Measurements from ENCODE around the gene OIT3.
"Not testable (repeated sequence)": the region's sequence is repeated elsewhere in the genome, so short reads cannot be mapped to it uniquely, and the experiment has no call there.

OIT3 gene

GRCh38 chr10:72885953-72886352 is 7.6 kb upstream of the OIT3 start:
- Mint-ChIP-seq H3K27me3 (peaks cover under 1% of the 10 kb centered on the region), H3K9me3 (no peaks in the 10 kb centered on the region), H3K4me3 (no peak overlapping the region), H3K36me3 (ENCODE audit: low read depth) (peaks cover 45% of the 10 kb centered on the region), H3K4me1 (ENCODE audit: low read depth) (peaks cover 7% of the 10 kb centered on the region), H3K27ac (no peak overlapping the region)
- intact Hi-C loops (cut with micrococcal nuclease): no loop called here

GRCh38 chr10:72886621-72887020 is 6.9 kb upstream of the OIT3 start:
- intact Hi-C loops (cut with micrococcal nuclease): no loop called here
- Mint-ChIP-seq H3K27ac (no peak overlapping the region), H3K27me3 (peaks cover 1% of the 10 kb centered on the region), H3K4me1 (ENCODE audit: low read depth) (peaks cover 7% of the 10 kb centered on the region), H3K4me3 (no peak overlapping the region), H3K9me3 (no peaks in the 10 kb centered on the region), H3K36me3 (ENCODE audit: low read depth) (peaks cover 45% of the 10 kb centered on the region)

- Mint-ChIP-seq H3K36me3 (ENCODE audit: low read depth) (peaks cover 45% of the 10 kb centered on the region), H3K27ac (peak overlapping the region; percentile 68), H3K4me1 (ENCODE audit: low read depth) (peaks cover 7% of the 10 kb centered on the region), H3K27me3 (peaks cover 1% of the 10 kb centered on the region), H3K9me3 (no peaks in the 10 kb centered on the region), H3K4me3 (peak overlapping the region; percentile 69)
- intact Hi-C loops (cut with micrococcal nuclease): no loop called here
Measured at GRCh38 chr10:72887043-72887442, 6.5 kb upstream of the OIT3 start.

GRCh38 chr10:72888151-72888638 is 5.3 kb upstream of the OIT3 start:
- Mint-ChIP-seq H3K36me3 (ENCODE audit: low read depth) (peaks cover 38% of the 10 kb centered on the region), H3K4me3 (no peak overlapping the region), H3K27me3 (peaks cover 1% of the 10 kb centered on the region), H3K9me3 (no peaks in the 10 kb centered on the region), H3K4me1 (ENCODE audit: low read depth) (peaks cover 7% of the 10 kb centered on the region), H3K27ac (no peak overlapping the region)
- intact Hi-C loops (cut with micrococcal nuclease): no loop called here

- H3K36me3 Mint-ChIP-seq (ENCODE audit: low read depth): peaks cover 27% of the 10 kb centered on the region
- peaks cover 7% of the 10 kb centered on the region for H3K4me1 Mint-ChIP-seq (ENCODE audit: low read depth)
- H3K4me3 Mint-ChIP-seq: no peak overlapping the region
- H3K27me3 Mint-ChIP-seq: peaks cover 1% of the 10 kb centered on the region
- no peaks in the 10 kb centered on the region for H3K9me3 Mint-ChIP-seq
- H3K27ac Mint-ChIP-seq: no peak overlapping the region
- intact Hi-C loops (cut with micrococcal nuclease): no loop called here
Measured at GRCh38 chr10:72889391-72889831, 4.1 kb upstream of the OIT3 start.

- Mint-ChIP-seq H3K9me3 (no peaks in the 10 kb centered on the region), H3K36me3 (ENCODE audit: low read depth) (peaks cover 20% of the 10 kb centered on the region), H3K27ac (no peak overlapping the region), H3K4me1 (ENCODE audit: low read depth) (peaks cover 7% of the 10 kb centered on the region), H3K4me3 (no peak overlapping the region), H3K27me3 (peaks cover 1% of the 10 kb centered on the region)
- intact Hi-C loops (cut with micrococcal nuclease): no loop called here
Measured at GRCh38 chr10:72890086-72890485, 3.5 kb upstream of the OIT3 start.

GRCh38 chr10:72895236-72895850 is 1.8 kb downstream of the OIT3 start:
- intact Hi-C loops (cut with micrococcal nuclease): no loop called here
- H3K27me3 Mint-ChIP-seq: peaks cover 3% of the 10 kb centered on the region
- H3K4me3 Mint-ChIP-seq: no peak overlapping the region
- H3K4me1 Mint-ChIP-seq (ENCODE audit: low read depth): peaks cover 11% of the 10 kb centered on the region
- no peak overlapping the region for H3K27ac Mint-ChIP-seq
- no peaks in the 10 kb centered on the region for H3K9me3 Mint-ChIP-seq
- no peaks in the 10 kb centered on the region for H3K36me3 Mint-ChIP-seq (ENCODE audit: low read depth)

- H3K4me3 Mint-ChIP-seq: no peak overlapping the region
- H3K4me1 Mint-ChIP-seq (ENCODE audit: low read depth): peaks cover 11% of the 10 kb centered on the region
- no peaks in the 10 kb centered on the region for H3K36me3 Mint-ChIP-seq (ENCODE audit: low read depth)
- intact Hi-C loops (cut with micrococcal nuclease): no loop called here
- H3K27ac Mint-ChIP-seq: no peak overlapping the region
- H3K27me3 Mint-ChIP-seq: peaks cover 2% of the 10 kb centered on the region
- H3K9me3 Mint-ChIP-seq: no peaks in the 10 kb centered on the region
Measured at GRCh38 chr10:72898616-72899015, 5.1 kb downstream of the OIT3 start.

GRCh38 chr10:72899545-72899944 is 6.0 kb downstream of the OIT3 start:
- no peak overlapping the region for H3K4me3 Mint-ChIP-seq
- H3K27me3 Mint-ChIP-seq: peaks cover 2% of the 10 kb centered on the region

GRCh38 chr10:72903941-72904446 is 10.5 kb downstream of the OIT3 start:
- H3K27ac Mint-ChIP-seq: peak overlapping the region; percentile 41
- H3K4me1 Mint-ChIP-seq (ENCODE audit: low read depth): peaks cover 22% of the 10 kb centered on the region
- H3K4me3 Mint-ChIP-seq; H3K36me3 Mint-ChIP-seq (ENCODE audit: low read depth); H3K9me3 Mint-ChIP-seq; H3K27me3 Mint-ChIP-seq; intact Hi-C loops (cut with micrococcal nuclease): not testable (repeated sequence)

More at GRCh38 chr10:72899545-72899944, 6.0 kb downstream of the OIT3 start:
- Mint-ChIP-seq H3K27ac (no peak overlapping the region), H3K9me3 (peaks cover 2% of the 10 kb centered on the region), H3K36me3 (ENCODE audit: low read depth) (no peaks in the 10 kb centered on the region), H3K4me1 (ENCODE audit: low read depth) (peaks cover 20% of the 10 kb centered on the region)
- intact Hi-C loops (cut with micrococcal nuclease): no loop called here

GRCh38 chr10:72904806-72905205 is 11.3 kb downstream of the OIT3 start:
- intact Hi-C loops (cut with micrococcal nuclease): no loop called here
- H3K4me3 Mint-ChIP-seq: no peak overlapping the region
- H3K27me3 Mint-ChIP-seq: no peaks in the 10 kb centered on the region
- peak overlapping the region; percentile 41 for H3K27ac Mint-ChIP-seq
- peaks cover 8% of the 10 kb centered on the region for H3K9me3 Mint-ChIP-seq
- peaks cover 22% of the 10 kb centered on the region for H3K4me1 Mint-ChIP-seq (ENCODE audit: low read depth)
- no peaks in the 10 kb centered on the region for H3K36me3 Mint-ChIP-seq (ENCODE audit: low read depth)

- Mint-ChIP-seq H3K27me3 (no peaks in the 10 kb centered on the region), H3K4me1 (ENCODE audit: low read depth) (peaks cover 22% of the 10 kb centered on the region), H3K36me3 (ENCODE audit: low read depth) (no peaks in the 10 kb centered on the region), H3K4me3 (no peak overlapping the region), H3K27ac (no peak overlapping the region), H3K9me3 (peaks cover 8% of the 10 kb centered on the region)
- intact Hi-C loops (cut with micrococcal nuclease): no loop called here
Measured at GRCh38 chr10:72906446-72906845, 12.9 kb downstream of the OIT3 start.

- intact Hi-C loops (cut with micrococcal nuclease): no loop called here
- H3K4me3 Mint-ChIP-seq: no peak overlapping the region
Measured at GRCh38 chr10:72910705-72911104, 17.2 kb downstream of the OIT3 start.

GRCh38 chr10:72911758-72912157 is 18.2 kb downstream of the OIT3 start:
- H3K9me3 Mint-ChIP-seq: no peaks in the 10 kb centered on the region
- intact Hi-C loops (cut with micrococcal nuclease): no loop called here
- H3K27ac Mint-ChIP-seq: no peak overlapping the region
- H3K4me1 Mint-ChIP-seq (ENCODE audit: low read depth): no peaks in the 10 kb centered on the region
- H3K4me3 Mint-ChIP-seq: no peak overlapping the region
- H3K36me3 Mint-ChIP-seq (ENCODE audit: low read depth): no peaks in the 10 kb centered on the region
- no peaks in the 10 kb centered on the region for H3K27me3 Mint-ChIP-seq

More at GRCh38 chr10:72910705-72911104, 17.2 kb downstream of the OIT3 start:
- H3K36me3 Mint-ChIP-seq (ENCODE audit: low read depth): no peaks in the 10 kb centered on the region
- no peaks in the 10 kb centered on the region for H3K27me3 Mint-ChIP-seq
- H3K4me1 Mint-ChIP-seq (ENCODE audit: low read depth): peaks cover 5% of the 10 kb centered on the region
- H3K9me3 Mint-ChIP-seq: no peaks in the 10 kb centered on the region
- H3K27ac Mint-ChIP-seq: no peak overlapping the region

- intact Hi-C loops (cut with micrococcal nuclease): no loop called here
- no peak overlapping the region for H3K27ac Mint-ChIP-seq
- H3K4me1 Mint-ChIP-seq (ENCODE audit: low read depth): peaks cover 1% of the 10 kb centered on the region
- H3K36me3 Mint-ChIP-seq (ENCODE audit: low read depth): no peaks in the 10 kb centered on the region
- H3K4me3 Mint-ChIP-seq: no peak overlapping the region
- no peaks in the 10 kb centered on the region for H3K9me3 Mint-ChIP-seq
- H3K27me3 Mint-ChIP-seq: no peaks in the 10 kb centered on the region
Measured at GRCh38 chr10:72912736-72913135, 19.2 kb downstream of the OIT3 start.
